Tibial nerve (tissue), 4 donors: Measurements from ENCODE around the gene PTGES3. TPM values are rescaled to one million over a fixed set of nuclear protein-coding genes. Genes with fewer than 3 reads are reported as not detected.

ENCODE experiments used
- DNase-seq, 2 donors: peaks; one replicate each; pipeline ENCODE4 v3.0.0-alpha.2; 2019; ENCODE audit warnings: low spot score in 2 of 2
- H3K27ac ChIP-seq, 4 donors: fragments of 200-600 bp; sonication (generic) in 3 of 4; one replicate each; pipeline ENCODE4 v1.5.1; 2017 to 2019; ENCODE audit warnings: mild to moderate bottlenecking in 1 of 4
- H3K27me3 ChIP-seq, 2 donors: fragments of 200-600 bp; sonication (generic) in 1 of 2; one replicate each; pipeline versions ENCODE4 v1.5.1 to v1.6.0; 2017 to 2019
- H3K36me3 ChIP-seq, 3 donors: fragments of 200-600 bp; sonication (generic); one replicate each; pipeline ENCODE4 v1.5.1; 2018 to 2019
- H3K4me1 ChIP-seq, 4 donors: fragments of 200-600 bp; sonication (generic) in 3 of 4; one replicate each; pipeline ENCODE4 v1.5.1; 2017 to 2019
- H3K4me3 ChIP-seq, 4 donors: fragments of 200-600 bp; sonication (generic) in 3 of 4; one replicate each; pipeline ENCODE4 v1.5.1; 2017 to 2019; ENCODE audit warnings: mild to moderate bottlenecking in 1 of 4, moderate library complexity in 1 of 4
- H3K9me3 ChIP-seq, 4 donors: fragments of 200-600 bp; sonication (generic) in 3 of 4; one replicate each; pipeline ENCODE4 v1.5.1; 2017 to 2019
- EP300 ChIP-seq, 2 donors: sonication (generic); formaldehyde crosslinking; IDR thresholded peaks; one replicate each; pipeline ENCODE4 v1.6.1; 2017; ENCODE audit warnings: antibody characterized with exemption in 2 of 2, mild to moderate bottlenecking in 1 of 2
- POLR2A ChIP-seq, 2 donors: fragments of 450-650 bp; IDR thresholded peaks; one replicate each; pipeline ENCODE4 v1.6.1; 2017; ENCODE audit warnings: antibody characterized with exemption in 2 of 2, mild to moderate bottlenecking in 2 of 2, moderate library complexity in 2 of 2
- WGBS, 2 donors: methylation state at CpG; one replicate each; pipeline ENCODE4 v1.1.5; 2018; 5-methylcytosine and 5-hydroxymethylcytosine counted together
- total RNA-seq, 4 donors: library from RNA; depleted of rRNA; stranded (reverse); fragments of >200 nt; gene quantifications; one replicate each; pipeline ENCODE4 v1.1.0, GENCODE V29; 2016
- TF ChIP-seq, protein P1 (sequence below), 5 experiments: fragments of 200-600 bp in 3 of 5; fragments of 450-650 bp in 2 of 5; sonication (generic) in 3 of 5; IDR thresholded peaks; one replicate each; pipeline ENCODE4 v1.5.1; 2016 to 2019; ENCODE audit warnings: antibody characterized with exemption in 5 of 5, mild to moderate bottlenecking in 3 of 5, moderate library complexity in 2 of 5

The PTGES3 gene
- total RNA-seq, 4 donors from 2014 or later, result 71.0 to 84.0 (median 77.2) TPM

DNA sequence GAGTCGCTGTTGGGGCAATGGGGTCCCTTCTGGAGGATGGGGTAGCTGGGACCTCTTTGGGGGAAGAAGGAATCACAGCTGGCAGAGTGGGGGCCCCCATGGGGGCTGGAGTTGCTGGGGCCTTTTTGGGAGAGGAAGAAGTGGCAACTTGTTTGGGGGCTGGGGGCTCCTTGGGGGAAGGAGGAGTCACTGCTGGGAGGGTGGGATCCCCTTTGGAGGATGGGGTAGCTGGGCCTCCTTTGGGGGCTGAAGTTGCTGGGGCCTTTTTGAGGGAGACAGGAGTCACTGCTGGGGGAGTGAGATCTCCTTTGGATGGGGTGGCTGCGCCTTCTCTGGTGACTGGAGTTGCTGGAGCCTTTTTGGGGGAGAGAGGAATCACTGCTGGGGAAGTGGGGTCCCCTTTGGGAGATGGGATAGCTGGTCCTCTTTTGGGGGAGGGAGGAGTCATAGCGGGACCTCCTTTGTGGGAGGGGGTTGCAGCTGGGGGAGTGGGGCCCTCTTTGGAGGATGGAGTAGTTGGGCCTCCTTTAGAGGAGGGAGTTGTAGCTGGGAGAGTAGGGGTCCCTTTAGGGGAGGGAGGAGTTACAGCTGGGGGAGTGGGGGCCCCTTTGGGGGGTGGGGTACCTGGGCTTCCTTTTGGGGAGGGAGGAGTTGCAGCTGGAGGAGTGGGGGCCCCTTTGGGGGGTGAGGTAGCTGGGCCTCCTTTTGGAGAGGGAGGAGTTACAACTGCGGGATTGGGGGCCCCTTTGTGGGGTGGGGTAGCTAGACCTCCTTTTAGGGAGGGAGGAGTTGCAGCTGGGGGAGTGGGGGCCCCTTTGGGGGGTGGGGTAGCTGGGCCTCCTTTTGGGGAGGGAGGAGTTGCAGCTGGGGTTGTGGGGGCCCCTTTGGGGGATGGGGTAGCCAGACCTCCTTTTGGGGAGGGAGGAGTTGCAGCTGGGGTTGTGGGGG is 29.1 kb upstream of the PTGES3 start:
- no peaks in the 10 kb centered on the region for H3K9me3 ChIP-seq
- H3K36me3 ChIP-seq, result peaks cover 8 to 82% (median 19%) of the 10 kb centered on the region in 3 donors
- no peaks in the 10 kb centered on the region for H3K27me3 ChIP-seq
- no peak for DNase-seq
- H3K4me3 ChIP-seq, result no peak overlapping the region
- peaks cover 0 to 65% (median 62%) of the 10 kb centered on the region in 4 donors for H3K4me1 ChIP-seq
- 82 to 83% methylated on average over 4 of the region's 4 CpGs for WGBS, 2 donors
- H3K27ac ChIP-seq, result peak overlapping the region in 2 of 4 donors; percentile 7 to 29
- TF ChIP-seq, protein P1, sequence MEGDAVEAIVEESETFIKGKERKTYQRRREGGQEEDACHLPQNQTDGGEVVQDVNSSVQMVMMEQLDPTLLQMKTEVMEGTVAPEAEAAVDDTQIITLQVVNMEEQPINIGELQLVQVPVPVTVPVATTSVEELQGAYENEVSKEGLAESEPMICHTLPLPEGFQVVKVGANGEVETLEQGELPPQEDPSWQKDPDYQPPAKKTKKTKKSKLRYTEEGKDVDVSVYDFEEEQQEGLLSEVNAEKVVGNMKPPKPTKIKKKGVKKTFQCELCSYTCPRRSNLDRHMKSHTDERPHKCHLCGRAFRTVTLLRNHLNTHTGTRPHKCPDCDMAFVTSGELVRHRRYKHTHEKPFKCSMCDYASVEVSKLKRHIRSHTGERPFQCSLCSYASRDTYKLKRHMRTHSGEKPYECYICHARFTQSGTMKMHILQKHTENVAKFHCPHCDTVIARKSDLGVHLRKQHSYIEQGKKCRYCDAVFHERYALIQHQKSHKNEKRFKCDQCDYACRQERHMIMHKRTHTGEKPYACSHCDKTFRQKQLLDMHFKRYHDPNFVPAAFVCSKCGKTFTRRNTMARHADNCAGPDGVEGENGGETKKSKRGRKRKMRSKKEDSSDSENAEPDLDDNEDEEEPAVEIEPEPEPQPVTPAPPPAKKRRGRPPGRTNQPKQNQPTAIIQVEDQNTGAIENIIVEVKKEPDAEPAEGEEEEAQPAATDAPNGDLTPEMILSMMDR (IDR thresholded peaks at IDR 0.05), result no peak
- TF ChIP-seq POLR2A (IDR thresholded peaks at IDR 0.05), result no peak
- TF ChIP-seq EP300 (IDR thresholded peaks at IDR 0.05), result no peak

DNA sequence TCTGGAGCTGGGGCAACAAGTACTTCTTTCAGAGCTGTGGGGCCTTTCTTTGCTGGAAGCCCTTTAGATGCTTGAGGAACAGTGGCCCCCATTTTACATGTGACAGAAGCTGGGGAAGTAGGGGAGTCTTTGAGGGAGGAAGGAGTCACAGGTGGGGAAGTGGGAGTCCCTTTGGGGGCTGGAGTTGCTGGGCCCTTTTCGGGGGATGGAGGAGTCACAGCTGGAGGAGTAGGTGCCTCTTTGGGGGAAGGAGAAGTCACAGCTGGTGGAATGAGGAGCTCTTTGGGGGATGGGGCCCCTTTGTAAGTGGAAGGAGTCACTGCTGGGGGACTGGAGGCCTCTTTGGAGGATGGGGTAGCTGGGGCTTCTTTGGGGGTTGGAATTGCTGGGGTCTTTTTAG is 28.4 kb upstream of the PTGES3 start:
- peak overlapping the region in 1 of 4 donors; percentile 7 for H3K27ac ChIP-seq
- H3K4me3 ChIP-seq, result no peak overlapping the region
- 64 to 70% methylated on average over 1 of the region's 1 CpG for whole genome bisulfite sequencing, 2 donors
- no peak for DNase-seq
- H3K36me3 ChIP-seq, result peaks cover 8 to 85% (median 22%) of the 10 kb centered on the region in 3 donors
- H3K9me3 ChIP-seq, result no peaks in the 10 kb centered on the region
- no peaks in the 10 kb centered on the region for H3K27me3 ChIP-seq
- H3K4me1 ChIP-seq, result peaks cover 0 to 58% (median 55%) of the 10 kb centered on the region in 4 donors
- TF ChIP-seq, protein P1 (IDR thresholded peaks at IDR 0.05), result no peak
- TF ChIP-seq POLR2A (IDR thresholded peaks at IDR 0.05), result no peak
- TF ChIP-seq EP300 (IDR thresholded peaks at IDR 0.05), result no peak

DNA sequence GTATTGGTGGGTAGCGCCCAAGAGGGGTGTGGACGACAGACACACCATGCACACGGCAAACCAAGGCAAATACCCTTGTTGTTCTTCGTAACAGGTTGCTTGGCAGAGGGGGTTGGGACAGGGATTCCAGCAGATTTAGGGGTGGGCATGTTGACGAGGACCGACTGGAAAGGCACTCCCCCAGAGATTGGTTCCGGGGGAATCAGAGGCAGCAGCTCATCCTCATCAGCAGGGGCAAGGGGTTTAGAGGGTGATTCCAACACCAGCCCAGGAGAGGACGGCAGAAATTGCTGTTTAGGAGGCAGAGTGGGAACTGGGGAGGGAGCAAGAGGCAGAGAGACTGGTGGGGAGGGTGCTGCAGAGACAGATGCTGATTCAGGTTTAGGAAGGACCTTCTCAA is 27.7 kb upstream of the PTGES3 start:
- H3K9me3 ChIP-seq, result no peaks in the 10 kb centered on the region
- WGBS, 2 donors, result 67 to 71% methylated on average over 8 of the region's 8 CpGs
- H3K4me1 ChIP-seq, result peaks cover 0 to 51% (median 48%) of the 10 kb centered on the region in 4 donors
- H3K4me3 ChIP-seq, result no peak overlapping the region
- peaks cover 8 to 81% (median 22%) of the 10 kb centered on the region in 3 donors for H3K36me3 ChIP-seq
- no peak for TF ChIP-seq POLR2A (IDR thresholded peaks at IDR 0.05)
- TF ChIP-seq, protein P1 (IDR thresholded peaks at IDR 0.05), result no peak
- TF ChIP-seq EP300 (IDR thresholded peaks at IDR 0.05), result no peak
- DNase-seq, result no peak
- no peaks in the 10 kb centered on the region for H3K27me3 ChIP-seq
- H3K27ac ChIP-seq, result no peak overlapping the region

DNA sequence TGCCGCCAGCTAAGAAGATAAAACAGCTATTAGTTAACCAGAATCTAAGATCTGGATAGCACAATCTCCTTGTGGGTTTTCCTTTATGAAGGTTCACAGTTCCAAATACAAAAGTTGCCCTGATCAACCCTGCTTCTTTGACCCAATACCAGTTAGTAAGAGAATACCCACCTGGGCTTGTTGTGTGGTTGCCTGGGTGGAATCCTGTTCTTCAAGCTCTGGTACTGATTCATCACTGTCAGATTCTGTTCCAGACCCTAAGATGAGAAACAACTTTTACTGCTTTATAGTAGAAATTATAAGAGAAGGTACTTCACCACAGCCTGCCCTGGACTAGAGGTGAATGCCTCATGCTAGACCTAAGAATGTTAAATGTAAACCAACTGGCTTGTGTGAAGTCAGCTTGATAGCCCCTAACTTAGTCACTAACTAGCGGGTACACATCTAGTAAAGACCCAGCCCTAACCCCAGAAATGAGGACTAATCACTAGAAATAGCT is 26.4 kb upstream of the PTGES3 start:
- Histone ChIP-seq H3K27me3 (no peaks in the 10 kb centered on the region), H3K27ac (no peak overlapping the region)
- whole genome bisulfite sequencing, 2 donors, result 97 to 98% methylated on average over 2 of the region's 2 CpGs

DNA sequence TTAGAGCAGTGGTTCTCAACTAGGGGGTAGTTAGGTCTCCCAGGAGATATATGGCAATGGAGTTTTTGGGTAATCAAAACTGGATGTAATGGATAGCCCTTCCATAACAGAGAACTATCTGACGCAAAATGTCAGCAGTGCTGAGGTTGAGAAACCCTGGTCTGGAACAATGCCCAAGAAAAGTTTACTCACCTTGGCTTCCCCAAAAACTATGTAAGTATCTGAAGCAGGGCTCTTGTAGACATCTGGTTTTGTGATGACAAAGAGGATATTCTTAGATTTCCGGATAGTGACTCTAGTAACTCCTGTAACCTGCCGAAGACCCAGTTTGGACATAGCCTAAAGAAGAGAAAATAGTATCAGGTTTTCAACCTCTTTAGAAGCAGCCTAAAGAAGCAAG is 25.3 kb upstream of the PTGES3 start:
- no peak for DNase-seq
- H3K27me3 ChIP-seq, result no peaks in the 10 kb centered on the region
- H3K27ac ChIP-seq, result no peak overlapping the region
- TF ChIP-seq, protein P1 (IDR thresholded peaks at IDR 0.05), result no peak
- TF ChIP-seq POLR2A (IDR thresholded peaks at IDR 0.05), result no peak
- no peak for TF ChIP-seq EP300 (IDR thresholded peaks at IDR 0.05)
- H3K4me3 ChIP-seq, result no peak overlapping the region
- 90 to 93% methylated on average over 3 of the region's 3 CpGs for WGBS, 2 donors
- peaks cover 0 to 38% (median 24%) of the 10 kb centered on the region in 4 donors for H3K4me1 ChIP-seq
- no peaks in the 10 kb centered on the region for H3K9me3 ChIP-seq
- H3K36me3 ChIP-seq, result peaks cover 8 to 58% (median 22%) of the 10 kb centered on the region in 3 donors

More for the DNA sequence above, 26.4 kb upstream of the PTGES3 start:
- no peak for DNase-seq
- Histone ChIP-seq H3K9me3 (no peaks in the 10 kb centered on the region), H3K4me1 (peaks cover 0 to 45% (median 35%) of the 10 kb centered on the region in 4 donors), H3K36me3 (peaks cover 8 to 70% (median 22%) of the 10 kb centered on the region in 3 donors), H3K4me3 (no peak overlapping the region)
- TF ChIP-seq POLR2A (IDR thresholded peaks at IDR 0.05), result no peak
